HG02571 (cell line): ENCODE measurements around the gene SMOC2.

Source experiments
- ATAC-seq: cut with Tn5 transposase; IDR thresholded peaks from one replicate; pipeline ENCODE4 v1.9.1; 2021; ENCODE audit warnings: mild to moderate bottlenecking, moderate library complexity; ENCODE audit not compliant: unreplicated experiment

The SMOC2 gene

GRCh38 chr6:168618546-168619315, 177.7 kb downstream of the SMOC2 start:
- no peak for ATAC-seq

DNA sequence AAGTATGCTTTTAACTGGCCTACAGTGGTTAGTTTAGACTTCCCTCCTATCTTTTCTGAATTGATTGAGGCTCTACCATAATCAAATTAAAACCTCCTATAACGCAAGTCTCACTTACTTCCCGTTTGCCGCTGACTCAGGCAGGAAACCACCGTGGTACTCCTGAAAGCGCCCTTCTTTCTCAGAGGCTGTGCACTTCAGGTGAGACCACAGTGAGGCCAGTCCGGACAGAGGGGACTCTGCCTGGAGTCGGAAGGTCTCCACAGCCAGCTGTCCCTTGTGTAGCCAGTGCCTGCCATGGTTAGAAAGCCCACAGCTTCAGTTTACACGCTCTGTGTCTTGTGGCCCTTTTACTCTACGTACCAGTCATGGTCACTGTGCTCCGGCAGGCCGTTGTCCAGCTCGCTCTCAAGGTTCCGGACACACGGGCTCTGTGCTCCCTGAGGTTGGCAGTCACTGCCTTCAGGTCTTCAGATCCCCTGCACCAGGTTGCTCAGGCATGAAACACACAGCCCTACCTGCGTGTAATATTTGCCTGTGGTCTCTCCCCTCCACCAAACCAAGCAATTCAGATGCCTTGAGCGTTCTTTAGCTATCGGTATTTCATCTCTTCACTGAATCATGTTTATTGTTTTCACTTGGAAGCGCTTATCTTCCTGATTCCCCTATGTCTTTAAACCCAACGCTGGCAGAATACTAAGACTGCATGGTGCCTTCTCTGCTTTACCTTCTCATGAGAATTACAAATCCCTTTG, 178.8 kb downstream of the SMOC2 start:
- no peak for ATAC-seq

- no peak for ATAC-seq
These were observed 179.6 kb downstream of the SMOC2 start for GRCh38 chr6:168620578-168620977.

GRCh38 chr6:168623736-168624135, 182.8 kb downstream of the SMOC2 start:
- ATAC-seq: no peak

DNA sequence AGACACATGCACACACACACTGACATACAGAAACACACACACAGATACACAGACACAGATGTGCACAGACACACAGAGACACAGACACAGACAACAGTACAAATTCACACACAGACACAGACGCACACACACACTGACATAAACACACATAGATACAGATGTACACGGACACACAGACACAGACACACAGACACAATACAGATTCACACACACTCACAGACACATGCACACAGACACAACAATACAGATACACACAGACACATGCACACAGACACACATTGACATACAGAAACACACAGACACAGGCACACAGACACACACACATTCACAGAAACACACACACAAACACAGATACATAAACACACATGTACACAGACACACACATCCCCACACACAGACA, 183.6 kb downstream of the SMOC2 start:
- ATAC-seq: no peak

DNA sequence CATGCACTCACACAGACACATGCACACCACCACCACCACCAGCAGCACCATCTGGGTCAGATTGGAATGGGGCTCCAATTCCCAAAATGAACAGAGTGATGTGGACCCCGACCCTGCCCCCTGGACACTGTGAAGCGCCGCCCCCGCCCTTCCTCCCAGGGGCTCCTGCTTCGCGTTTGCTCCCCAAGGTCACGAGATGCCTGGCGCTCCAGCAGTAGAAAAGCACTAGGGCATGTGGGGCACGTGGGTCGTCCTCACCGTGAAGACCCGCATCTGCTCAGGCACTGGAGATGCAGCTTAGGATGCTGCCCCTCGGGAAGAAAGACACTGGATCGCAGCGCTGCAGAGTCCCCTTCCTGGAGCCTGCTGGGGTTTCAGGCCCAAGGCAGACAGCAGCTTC, 184.0 kb downstream of the SMOC2 start:
- ATAC-seq: no peak

- ATAC-seq: no peak
These were observed 184.6 kb downstream of the SMOC2 start for GRCh38 chr6:168625602-168626001.

GRCh38 chr6:168626046-168626602, 185.1 kb downstream of the SMOC2 start:
- ATAC-seq: no peak

DNA sequence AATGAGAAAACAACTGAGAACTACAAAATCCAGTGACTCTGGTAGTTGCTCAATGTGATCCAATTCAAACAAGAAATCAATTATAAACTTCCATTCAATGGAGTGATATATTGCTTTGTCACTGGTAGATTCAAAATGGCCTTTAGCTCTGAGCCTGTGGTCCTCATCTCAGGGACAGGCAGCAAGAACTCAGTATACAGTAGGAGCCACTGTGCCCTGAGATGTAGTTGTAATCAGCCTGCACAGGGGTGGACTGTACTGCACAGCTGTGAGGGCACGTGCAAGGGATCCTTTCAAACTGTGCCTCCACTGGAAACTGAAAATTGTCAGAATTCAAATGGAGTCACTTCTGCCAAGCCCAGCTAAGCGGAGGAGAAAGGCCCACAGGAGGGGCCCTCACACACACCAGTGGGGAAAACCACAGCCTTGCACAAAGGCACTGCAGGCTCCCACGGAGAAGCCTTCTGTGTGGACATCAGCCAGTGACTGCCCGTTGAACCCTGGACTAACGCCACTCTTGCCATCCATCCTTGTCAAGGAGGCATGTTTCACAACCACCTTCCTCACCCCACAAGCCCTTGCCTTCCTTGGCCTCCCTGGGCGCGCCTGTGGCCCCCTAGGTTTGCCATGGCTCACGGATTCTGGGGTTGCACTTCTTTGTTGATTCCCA, 186.7 kb downstream of the SMOC2 start:
- no peak for ATAC-seq

DNA sequence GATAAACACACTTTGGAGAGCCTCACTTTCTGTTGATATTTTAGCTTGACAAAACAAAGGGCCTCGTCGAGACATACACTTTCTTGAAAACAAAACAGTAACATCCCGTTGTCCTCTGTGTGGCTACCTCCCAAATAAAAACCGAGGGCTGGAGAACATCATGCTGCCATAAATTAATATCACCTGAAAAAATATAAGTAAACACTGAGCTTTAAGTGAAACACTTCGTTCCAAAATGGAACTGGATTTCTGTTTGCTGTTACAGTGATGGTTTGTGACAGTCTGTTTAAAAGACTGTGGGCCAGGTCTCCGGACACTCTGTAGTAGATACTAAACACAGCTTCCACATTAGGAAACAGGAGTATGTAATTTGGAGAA, 187.2 kb downstream of the SMOC2 start:
- ATAC-seq: no peak

DNA sequence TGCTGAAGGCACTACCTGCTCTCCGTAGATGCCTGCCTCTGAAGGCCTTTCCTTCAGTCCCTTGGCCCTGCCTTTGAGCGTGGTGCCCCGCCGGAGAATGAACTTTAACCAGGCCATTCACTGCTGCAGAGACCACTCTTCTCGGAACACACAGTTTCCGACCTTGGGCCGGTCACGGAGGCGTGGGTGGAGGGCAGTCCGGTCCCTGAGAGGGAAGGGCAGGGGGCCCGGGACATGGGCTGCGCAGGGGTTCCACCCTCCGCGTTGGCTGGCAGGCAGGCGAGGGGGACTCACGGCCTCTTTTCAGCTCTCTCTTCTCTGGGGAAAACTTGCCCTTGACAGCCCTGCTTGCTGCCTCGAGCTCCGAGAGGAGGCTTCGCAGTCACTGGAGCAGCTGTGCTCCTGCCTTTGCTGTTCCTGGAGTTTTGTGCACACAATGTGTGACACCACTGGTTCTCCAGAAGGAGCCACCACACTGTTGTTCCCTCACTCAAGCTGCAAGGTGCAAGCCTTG, 187.8 kb downstream of the SMOC2 start:
- ATAC-seq: no peak

DNA sequence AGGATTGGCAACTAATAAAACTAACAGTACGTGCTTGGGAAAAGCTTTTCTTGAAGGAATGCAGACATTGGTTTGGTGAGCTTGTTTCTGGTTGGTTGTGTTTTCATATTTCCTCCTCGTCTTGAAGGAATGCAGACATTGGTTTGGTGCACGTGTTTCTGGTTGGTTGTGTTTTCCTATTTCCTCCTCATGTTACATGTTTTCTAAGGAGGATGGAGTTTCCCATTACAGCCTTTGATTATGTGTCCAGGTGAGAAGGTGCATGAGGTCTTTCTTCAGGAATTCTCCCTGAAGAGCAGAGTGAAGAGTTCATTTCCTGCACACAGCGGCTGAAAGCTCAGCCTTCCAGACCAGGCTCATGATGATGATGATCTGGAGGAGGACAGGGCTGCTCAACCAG, 190.6 kb downstream of the SMOC2 start:
- ATAC-seq: no peak

- ATAC-seq: no peak
These were observed 191.7 kb downstream of the SMOC2 start for GRCh38 chr6:168632694-168633093.

GRCh38 chr6:168634541-168635328, 193.8 kb downstream of the SMOC2 start:
- no peak for ATAC-seq

GRCh38 chr6:168636147-168637004, 195.4 kb downstream of the SMOC2 start:
- no peak for ATAC-seq

DNA sequence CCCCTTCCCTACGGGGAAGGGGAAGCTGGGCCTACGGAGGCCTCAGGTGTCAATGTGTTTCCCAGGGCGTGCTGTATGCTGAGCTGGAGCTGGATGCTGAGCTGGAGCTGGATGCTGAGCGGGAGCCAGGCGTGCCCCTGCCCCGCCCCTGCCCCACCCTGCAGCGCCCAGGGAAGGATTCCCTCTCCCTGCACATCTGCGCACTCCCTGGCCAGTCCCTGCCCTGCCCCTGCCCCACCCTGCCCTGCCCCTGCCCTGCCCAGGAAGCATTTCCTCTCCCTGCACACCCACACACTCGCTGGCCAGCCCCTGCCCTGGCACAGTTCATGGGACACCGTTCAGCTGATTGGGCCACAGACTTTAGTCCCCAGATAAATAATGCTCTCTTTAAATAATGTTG, 196.8 kb downstream of the SMOC2 start:
- ATAC-seq: no peak

- no peak for ATAC-seq
These were observed 197.7 kb downstream of the SMOC2 start for GRCh38 chr6:168638468-168639271.

DNA sequence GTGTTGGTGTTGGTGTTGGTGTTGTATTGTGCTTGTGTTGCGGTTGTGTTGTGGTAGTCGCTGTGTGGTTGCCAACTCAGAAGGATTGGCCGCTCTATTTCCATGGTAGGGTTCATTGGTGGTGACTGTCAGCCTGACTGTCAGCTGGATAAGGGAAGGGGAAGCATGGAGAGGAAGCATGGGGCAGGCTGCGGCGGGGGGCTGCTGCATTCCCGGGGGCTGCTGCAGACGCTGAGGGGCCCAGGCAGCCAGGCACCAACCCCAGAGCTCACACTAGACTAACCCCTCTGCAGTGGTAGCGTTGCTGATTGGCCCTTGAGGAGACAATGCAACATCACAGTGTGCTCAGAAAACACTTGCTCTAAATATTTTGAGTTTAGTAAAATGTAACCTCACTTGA, 199.2 kb downstream of the SMOC2 start:
- no peak for ATAC-seq

DNA sequence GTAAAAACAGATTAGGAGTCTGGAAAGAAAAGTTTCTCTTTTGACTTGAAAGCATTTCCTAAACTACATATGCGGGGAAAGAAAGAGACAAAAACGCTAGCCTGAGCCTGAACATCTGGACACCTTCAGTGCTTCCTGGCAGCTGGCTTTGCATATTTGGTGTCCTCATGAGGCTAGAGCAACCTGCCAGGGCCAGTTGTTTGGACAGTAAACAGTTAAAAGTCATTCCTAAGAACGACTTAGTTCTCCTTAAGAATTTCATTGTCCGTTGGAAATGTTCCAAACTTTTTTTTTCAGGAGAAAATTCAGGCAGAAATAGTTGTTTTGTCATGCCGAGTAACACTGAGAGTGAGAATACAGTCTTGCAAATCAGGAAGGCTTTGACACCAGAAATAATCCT, 199.8 kb downstream of the SMOC2 start:
- ATAC-seq: no peak
